OCI-LY1 (cell line): ENCODE measurements around the gene C20orf204.

Experiments used
- H2AFZ ChIP-seq: fragments of 200-600 bp; sonication (generic), shearing (Covaris generic); 2 replicates; pipeline ENCODE4 v1.6.0; 2014; ENCODE audit warnings: antibody characterized with exemption, mild to moderate bottlenecking, low read length
- H3F3A ChIP-seq: fragments of 200-600 bp; sonication (generic), shearing (Covaris generic); 2 replicates; pipeline ENCODE4 v1.6.0; 2014; ENCODE audit warnings: mild to moderate bottlenecking, antibody characterized with exemption, low read length, moderate library complexity; ENCODE audit not compliant: insufficient read depth
- H3K27ac ChIP-seq: fragments of 200-600 bp; sonication (generic); 2 replicates; pipeline ENCODE4 v1.5.1; 2014; ENCODE audit warnings: low read length, mixed run types, mild to moderate bottlenecking, low read depth; ENCODE audit not compliant: poor library complexity, severe bottlenecking
- H3K27me3 ChIP-seq: fragments of 200-600 bp; sonication (generic); 2 replicates; pipeline ENCODE4 v1.6.0; 2014; ENCODE audit warnings: antibody characterized with exemption, mild to moderate bottlenecking, low read length, moderate library complexity; ENCODE audit not compliant: insufficient read depth
- H3K36me3 ChIP-seq: fragments of 200-600 bp; sonication (generic); 2 replicates; pipeline ENCODE4 v1.6.1; 2014; ENCODE audit warnings: mild to moderate bottlenecking, antibody characterized with exemption, low read length, moderate library complexity, mixed read lengths; ENCODE audit not compliant: insufficient read depth
- H3K4me1 ChIP-seq: fragments of 200-600 bp; sonication (generic); 2 replicates; pipeline ENCODE4 v1.5.1; 2014; ENCODE audit warnings: mild to moderate bottlenecking, low read length, moderate library complexity; ENCODE audit not compliant: insufficient read depth, severe bottlenecking
- H3K4me2 ChIP-seq: fragments of 200-600 bp; sonication (generic), shearing (Covaris generic); 2 replicates; pipeline ENCODE4 v1.6.1; 2014; ENCODE audit warnings: low read length
- H3K4me3 ChIP-seq: fragments of 200-600 bp; sonication (generic); 2 replicates; pipeline ENCODE4 v1.5.1; 2014; ENCODE audit warnings: low read length, low read depth, mild to moderate bottlenecking, mixed read lengths; ENCODE audit not compliant: poor library complexity, severe bottlenecking
- H3K79me2 ChIP-seq: fragments of 200-600 bp; shearing (Covaris generic); 2 replicates; pipeline ENCODE4 v1.6.1; 2016; ENCODE audit warnings: mixed run types, low read length, mixed read lengths; ENCODE audit not compliant: insufficient read depth
- H3K9ac ChIP-seq: fragments of 200-600 bp; sonication (generic), shearing (Covaris generic); 2 replicates; pipeline ENCODE4 v1.6.1; 2014; ENCODE audit warnings: mild to moderate bottlenecking, low read length, mixed read lengths
- H3K9me2 ChIP-seq: fragments of 200-600 bp; sonication (generic), shearing (Covaris generic); 2 replicates; pipeline ENCODE4 v1.6.1; 2014; ENCODE audit warnings: low read depth, mild to moderate bottlenecking, low read length, mixed read lengths
- H3K9me3 ChIP-seq: fragments of 200-600 bp; shearing (Covaris generic); 2 replicates; pipeline ENCODE4 v1.6.1; 2014; ENCODE audit warnings: low read length, mixed read lengths
- H4K20me1 ChIP-seq: fragments of 200-600 bp; sonication (generic), shearing (Covaris generic); 2 replicates; pipeline ENCODE4 v1.6.0; 2016; ENCODE audit warnings: mild to moderate bottlenecking, low read length; ENCODE audit not compliant: insufficient read depth
- EZH2 ChIP-seq: fragments of 200-600 bp; sonication (generic), shearing (Covaris generic); IDR thresholded peaks from 2 replicates; pipeline ENCODE4 v1.8.0; 2017; ENCODE audit warnings: borderline replicate concordance, mixed run types, mild to moderate bottlenecking, antibody characterized with exemption, low read length, moderate library complexity, mixed read lengths
- TF ChIP-seq, protein P1 (sequence below): fragments of 200-600 bp; sonication (generic), shearing (Covaris generic); IDR thresholded peaks from 2 replicates; pipeline ENCODE4 v1.5.1; 2017; ENCODE audit warnings: mild to moderate bottlenecking, antibody characterized with exemption, low read length, moderate library complexity, mixed read lengths

The C20orf204 gene

DNA sequence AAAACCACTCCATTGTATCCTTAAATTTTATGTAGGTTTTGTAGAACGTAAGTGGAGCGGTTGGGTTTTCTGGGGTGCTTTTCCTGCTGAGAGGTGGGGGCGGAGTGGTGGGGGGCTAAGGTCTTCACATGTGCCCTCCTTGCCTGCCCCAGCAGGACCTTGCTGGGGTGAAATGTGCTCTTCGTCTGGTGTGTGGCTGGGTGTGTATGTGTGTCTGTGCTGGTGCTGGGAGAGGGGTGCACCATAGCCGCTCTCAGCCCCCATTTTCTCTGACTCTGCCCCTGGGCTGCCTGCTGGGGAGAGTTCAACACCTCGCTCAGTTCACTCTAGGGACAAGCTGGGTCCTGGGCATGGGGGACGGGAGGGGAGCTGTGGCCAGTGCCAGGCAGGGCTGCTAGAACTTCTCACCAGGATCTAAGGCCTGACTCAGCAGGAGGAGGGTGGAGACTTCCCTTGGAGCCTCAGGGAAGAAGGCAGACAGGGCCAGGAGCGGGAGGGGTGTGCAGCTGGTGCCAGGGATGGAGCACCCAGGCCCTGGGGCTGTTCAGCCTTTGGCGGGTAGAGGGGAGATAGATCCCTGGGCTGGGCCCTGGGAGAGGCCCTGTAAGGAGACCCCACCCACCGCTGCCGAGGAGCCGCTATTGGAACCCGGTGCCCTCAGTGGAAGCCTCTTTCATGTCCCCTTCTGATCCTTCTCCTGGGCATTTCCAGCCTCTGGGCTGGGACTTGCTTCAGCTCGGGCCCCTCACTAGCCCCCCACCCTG is 8.7 kb downstream of the C20orf204 start:
- no peaks in the 10 kb centered on the region for H4K20me1 ChIP-seq
- H3K9ac ChIP-seq, result no peak overlapping the region
- no peaks in the 10 kb centered on the region for H3K9me2 ChIP-seq
- no peak overlapping the region for H3K4me3 ChIP-seq
- no peaks in the 10 kb centered on the region for H3F3A ChIP-seq
- H3K27me3 ChIP-seq, result peaks cover 14% of the 10 kb centered on the region; the same call in 1 of the 2 replicates
- no peaks in the 10 kb centered on the region for H3K9me3 ChIP-seq
- TF ChIP-seq, protein P1, sequence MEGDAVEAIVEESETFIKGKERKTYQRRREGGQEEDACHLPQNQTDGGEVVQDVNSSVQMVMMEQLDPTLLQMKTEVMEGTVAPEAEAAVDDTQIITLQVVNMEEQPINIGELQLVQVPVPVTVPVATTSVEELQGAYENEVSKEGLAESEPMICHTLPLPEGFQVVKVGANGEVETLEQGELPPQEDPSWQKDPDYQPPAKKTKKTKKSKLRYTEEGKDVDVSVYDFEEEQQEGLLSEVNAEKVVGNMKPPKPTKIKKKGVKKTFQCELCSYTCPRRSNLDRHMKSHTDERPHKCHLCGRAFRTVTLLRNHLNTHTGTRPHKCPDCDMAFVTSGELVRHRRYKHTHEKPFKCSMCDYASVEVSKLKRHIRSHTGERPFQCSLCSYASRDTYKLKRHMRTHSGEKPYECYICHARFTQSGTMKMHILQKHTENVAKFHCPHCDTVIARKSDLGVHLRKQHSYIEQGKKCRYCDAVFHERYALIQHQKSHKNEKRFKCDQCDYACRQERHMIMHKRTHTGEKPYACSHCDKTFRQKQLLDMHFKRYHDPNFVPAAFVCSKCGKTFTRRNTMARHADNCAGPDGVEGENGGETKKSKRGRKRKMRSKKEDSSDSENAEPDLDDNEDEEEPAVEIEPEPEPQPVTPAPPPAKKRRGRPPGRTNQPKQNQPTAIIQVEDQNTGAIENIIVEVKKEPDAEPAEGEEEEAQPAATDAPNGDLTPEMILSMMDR, result no peak
- TF ChIP-seq EZH2, result no peak
- H2AFZ ChIP-seq, result no peak overlapping the region
- no peak overlapping the region for H3K27ac ChIP-seq
- no peaks in the 10 kb centered on the region for H3K36me3 ChIP-seq
- H3K79me2 ChIP-seq, result no peaks in the 10 kb centered on the region
- H3K4me1 ChIP-seq, result peaks cover 10% of the 10 kb centered on the region
- H3K4me2 ChIP-seq, result no peak overlapping the region

DNA sequence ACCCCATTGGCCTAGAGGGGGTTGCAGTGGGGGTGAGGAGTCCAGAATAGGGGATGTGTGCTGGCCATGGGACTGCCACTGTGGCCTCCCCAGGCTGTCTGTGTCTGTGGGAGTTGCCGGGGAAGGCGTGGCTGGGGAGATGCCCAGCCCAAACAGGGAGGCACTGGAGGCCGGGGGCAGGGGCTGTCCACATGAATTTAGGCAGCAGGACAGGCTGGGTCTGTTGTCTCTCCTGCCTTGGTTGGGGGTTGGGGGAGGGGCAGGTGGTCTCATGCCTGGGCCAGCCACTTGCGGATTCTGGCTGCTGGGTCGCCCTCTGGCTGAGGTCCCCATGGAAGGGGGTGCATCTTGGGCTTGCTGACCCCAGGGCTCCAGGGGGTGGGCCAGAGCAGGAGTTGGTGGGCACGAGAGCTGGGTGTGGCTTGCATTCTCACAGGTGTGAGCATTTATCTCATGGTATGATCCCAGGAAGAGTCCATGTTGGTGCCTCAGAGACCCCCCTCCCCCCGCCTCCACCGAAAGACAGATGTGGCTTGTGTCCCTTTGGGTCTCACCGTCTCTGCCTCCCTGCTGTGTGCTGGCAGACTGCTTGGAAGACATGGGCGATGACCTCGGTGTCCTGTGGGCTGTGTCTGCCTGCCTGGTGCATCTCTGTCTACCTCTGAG is 9.5 kb downstream of the C20orf204 start:
- Histone ChIP-seq H2AFZ (no peak overlapping the region), H3K27ac (no peak overlapping the region), H3K79me2 (no peaks in the 10 kb centered on the region), H3K9me3 (no peaks in the 10 kb centered on the region), H3K9ac (no peak overlapping the region), H3K4me3 (no peak overlapping the region), H3K4me1 (peaks cover 10% of the 10 kb centered on the region), H3K36me3 (no peaks in the 10 kb centered on the region), H4K20me1 (no peaks in the 10 kb centered on the region), H3K9me2 (no peaks in the 10 kb centered on the region), H3K4me2 (no peak overlapping the region), H3K27me3 (peaks cover 14% of the 10 kb centered on the region; the same call in 1 of the 2 replicates), H3F3A (no peaks in the 10 kb centered on the region)
- TF ChIP-seq EZH2, result no peak
- TF ChIP-seq, protein P1, result no peak

DNA sequence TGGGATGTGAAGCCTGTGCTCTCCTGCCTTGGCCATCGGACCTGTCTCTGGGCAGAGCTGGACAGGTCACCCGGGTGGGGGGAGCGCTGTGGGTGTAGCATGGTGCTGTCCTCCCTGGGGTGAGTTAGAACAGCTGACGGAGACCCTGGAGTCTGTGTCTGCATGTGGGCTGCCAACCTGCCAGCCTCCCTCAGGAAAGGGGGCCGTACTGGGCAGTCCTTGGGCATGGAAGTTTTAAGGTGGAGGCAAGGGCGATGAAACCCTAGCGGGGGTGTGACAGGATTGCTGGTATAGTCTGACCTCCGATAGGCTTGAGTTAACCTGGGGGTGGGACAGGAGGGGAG is 11.0 kb downstream of the C20orf204 start:
- Histone ChIP-seq H3F3A (no peaks in the 10 kb centered on the region), H3K9me2 (no peaks in the 10 kb centered on the region), H3K27me3 (peaks cover 9% of the 10 kb centered on the region; the same call in 1 of the 2 replicates), H3K36me3 (no peaks in the 10 kb centered on the region), H3K9me3 (no peaks in the 10 kb centered on the region), H3K4me3 (no peak overlapping the region), H3K79me2 (no peaks in the 10 kb centered on the region), H3K4me2 (no peak overlapping the region), H3K9ac (no peak overlapping the region), H2AFZ (no peak overlapping the region), H3K4me1 (peaks cover 4% of the 10 kb centered on the region), H3K27ac (no peak overlapping the region), H4K20me1 (no peaks in the 10 kb centered on the region)
- TF ChIP-seq, protein P1, result no peak
- TF ChIP-seq EZH2, result no peak
